ENCODE measurements around the gene HK1.

GRCh38 chr10:69307434-69307833 lies 29.1 kb downstream of the HK1 start:
- TF ChIP-seq POLR2A (IDR thresholded peaks at IDR 0.05) (no peak), CTCF (IDR thresholded peaks at IDR 0.05) (no peak)

All from adrenal gland (tissue), 5 donors.